HEK293 (cell line): ENCODE data around the gene DNAI1.

Experiments used
- CTCF ChIA-PET: fragments of 350-600 bp; formaldehyde crosslinking; extraction: SDS; loops from one replicate; lab custom pipeline; 2021; ENCODE audit warnings: antibody characterized with exemption; lab: Yijun Ruan, JAX
- POLR2A ChIA-PET: fragments of 300-600 bp; formaldehyde crosslinking; extraction: SDS; loops from one replicate; lab custom pipeline; 2020; ENCODE audit warnings: antibody characterized with exemption, inconsistent platforms; lab: Yijun Ruan, JAX
- H3K27ac ChIP-seq: fragments of 200-500 bp; sonication (Bioruptor generic); 2 replicates; pipeline ENCODE4 v1.5.1; 2014; ENCODE audit warnings: low read depth, low read length, control low read depth, inconsistent platforms; ENCODE audit errors: extremely low read depth
- H3K36me3 ChIP-seq, 2 experiments: fragments of 200-500 bp in 1 of 2; sonication (Bioruptor generic) in 1 of 2; 1 replicate in 1 of 2; 2 replicates in 1 of 2; pipeline ENCODE4 v1.5.1; 2014 to 2017; ENCODE audit warnings: inconsistent platforms in 2 of 2, low read length in 2 of 2; ENCODE audit not compliant: control insufficient read depth in 2 of 2, insufficient read depth in 1 of 2
- H3K4me1 ChIP-seq: fragments of 200-500 bp; sonication (Bioruptor generic); 2 replicates; pipeline ENCODE4 v1.5.1; 2014; ENCODE audit warnings: mild to moderate bottlenecking, low read length, inconsistent platforms; ENCODE audit not compliant: control insufficient read depth, insufficient read depth
- H3K4me3 ChIP-seq: 2 replicates; pipeline ENCODE4 v1.5.1; 2011; ENCODE audit warnings: low read depth, mild to moderate bottlenecking, control low read depth, low read length, moderate library complexity
- H3K9me3 ChIP-seq: fragments of 200-500 bp; sonication (Bioruptor generic); 2 replicates; pipeline ENCODE4 v1.5.1; 2014; ENCODE audit warnings: low read depth, low read length, inconsistent platforms; ENCODE audit not compliant: control insufficient read depth, insufficient read depth
- GLI2 ChIP-seq: fragments of 450-650 bp; formaldehyde crosslinking; IDR thresholded peaks from 2 replicates; pipeline ENCODE4; 2017; ENCODE audit warnings: missing biosample characterization, missing genetic modification characterization, low read depth, borderline replicate concordance
- SCRT2 ChIP-seq: fragments of 450-650 bp; formaldehyde crosslinking; IDR thresholded peaks from 2 replicates; pipeline ENCODE4 v1.5.1; 2016; ENCODE audit warnings: missing biosample characterization, missing genetic modification characterization
- SETDB1 ChIP-seq: IDR thresholded peaks from one replicate; pipeline ENCODE4 v1.6.1; 2017; ENCODE audit warnings: mild to moderate bottlenecking, low read length, moderate library complexity, mixed read lengths; ENCODE audit not compliant: insufficient read length
- SP2 ChIP-seq: fragments of 450-650 bp; formaldehyde crosslinking; IDR thresholded peaks from 2 replicates; pipeline ENCODE4 v1.5.1; 2016; ENCODE audit warnings: missing biosample characterization, missing genetic modification characterization
- ZBTB20 ChIP-seq: fragments of 450-650 bp; formaldehyde crosslinking; IDR thresholded peaks from 2 replicates; pipeline ENCODE4 v1.5.1; 2016; ENCODE audit warnings: missing biosample characterization, missing genetic modification characterization
- ZEB2 ChIP-seq: fragments of 450-650 bp; formaldehyde crosslinking; IDR thresholded peaks from 2 replicates; pipeline ENCODE4 v1.5.1; 2016; ENCODE audit warnings: missing biosample characterization, missing genetic modification characterization
- ZFHX2 ChIP-seq: fragments of 450-650 bp; formaldehyde crosslinking; conservative IDR thresholded peaks from 2 replicates; pipeline ENCODE4 v1.5.1; 2016; ENCODE audit warnings: missing biosample characterization, missing genetic modification characterization
- ZFP37 ChIP-seq: fragments of 450-650 bp; formaldehyde crosslinking; IDR thresholded peaks from 2 replicates; pipeline ENCODE4 v1.5.1; 2016; ENCODE audit warnings: missing biosample characterization, missing genetic modification characterization
- ZNF121 ChIP-seq: fragments of 450-650 bp; formaldehyde crosslinking; IDR thresholded peaks from 2 replicates; pipeline ENCODE4 v1.5.1; 2016; ENCODE audit warnings: missing biosample characterization, missing genetic modification characterization
- ZNF138 ChIP-seq: fragments of 450-650 bp; formaldehyde crosslinking; IDR thresholded peaks from 2 replicates; pipeline ENCODE4 v1.5.1; 2016; ENCODE audit warnings: missing biosample characterization, missing genetic modification characterization, borderline replicate concordance
- ZNF211 ChIP-seq: fragments of 450-650 bp; formaldehyde crosslinking; IDR thresholded peaks from 2 replicates; pipeline ENCODE4 v1.5.1; 2016; ENCODE audit warnings: low read depth, missing biosample characterization, missing genetic modification characterization
- ZNF239 ChIP-seq: fragments of 450-650 bp; formaldehyde crosslinking; IDR thresholded peaks from 2 replicates; pipeline ENCODE4 v1.5.1; 2016; ENCODE audit warnings: missing biosample characterization, missing genetic modification characterization
- ZNF274 ChIP-seq, 2 experiments: fragments of 200-500 bp in 1 of 2; fragments of 450-650 bp in 1 of 2; sonication (Bioruptor generic) in 1 of 2; formaldehyde crosslinking in 1 of 2; IDR thresholded peaks; 2 replicates each; pipeline versions ENCODE4 v1.5.1 to v1.6.1; 2014 to 2016; ENCODE audit warnings: borderline replicate concordance in 1 of 2, inconsistent platforms in 1 of 2, low read length in 1 of 2, missing biosample characterization in 1 of 2, missing genetic modification characterization in 1 of 2
- ZNF324 ChIP-seq: fragments of 450-650 bp; formaldehyde crosslinking; IDR thresholded peaks from 2 replicates; pipeline ENCODE4 v1.5.1; 2016; ENCODE audit warnings: missing biosample characterization, missing genetic modification characterization
- ZNF350 ChIP-seq: fragments of 450-650 bp; formaldehyde crosslinking; IDR thresholded peaks from 2 replicates; pipeline ENCODE4 v1.5.0; 2017; ENCODE audit warnings: missing biosample characterization, mild to moderate bottlenecking, missing genetic modification characterization
- ZNF600 ChIP-seq: fragments of 450-650 bp; formaldehyde crosslinking; IDR thresholded peaks from 2 replicates; pipeline ENCODE4 v1.5.1; 2016; ENCODE audit warnings: missing biosample characterization, missing genetic modification characterization
- ZNF664 ChIP-seq: fragments of 450-650 bp; formaldehyde crosslinking; IDR thresholded peaks from 2 replicates; pipeline ENCODE4 v1.5.1; 2016; ENCODE audit warnings: missing biosample characterization, missing genetic modification characterization
- ZNF701 ChIP-seq: fragments of 450-650 bp; formaldehyde crosslinking; IDR thresholded peaks from 2 replicates; pipeline ENCODE4 v1.5.1; 2016; ENCODE audit warnings: missing biosample characterization, missing genetic modification characterization
- ZNF747 ChIP-seq: fragments of 450-650 bp; formaldehyde crosslinking; IDR thresholded peaks from 2 replicates; pipeline ENCODE4 v1.5.1; 2016; ENCODE audit warnings: missing biosample characterization, missing genetic modification characterization
- ZSCAN23 ChIP-seq: fragments of 450-650 bp; formaldehyde crosslinking; IDR thresholded peaks from 2 replicates; pipeline ENCODE4 v1.5.1; 2016; ENCODE audit warnings: missing biosample characterization, missing genetic modification characterization
- ZSCAN30 ChIP-seq: fragments of 450-650 bp; IDR thresholded peaks from 2 replicates; pipeline ENCODE4 v1.5.1; 2018; ENCODE audit warnings: missing biosample characterization, mild to moderate bottlenecking, missing genetic modification characterization, moderate library complexity
- TF ChIP-seq, protein P1 (sequence below): fragments of 450-650 bp; formaldehyde crosslinking; IDR thresholded peaks from 2 replicates; pipeline ENCODE4 v1.5.1; 2017; ENCODE audit warnings: missing biosample characterization, mild to moderate bottlenecking, missing genetic modification characterization, moderate library complexity
- TF ChIP-seq, protein P2 (sequence below): fragments of 450-650 bp; formaldehyde crosslinking; IDR thresholded peaks from 2 replicates; pipeline ENCODE4 v1.5.1; 2017; ENCODE audit warnings: missing biosample characterization, missing genetic modification characterization
- TF ChIP-seq, protein P3 (sequence below): fragments of 450-650 bp; formaldehyde crosslinking; IDR thresholded peaks from 2 replicates; pipeline ENCODE4 v1.5.1; 2016; ENCODE audit warnings: missing biosample characterization, missing genetic modification characterization, low read depth
- TF ChIP-seq, protein P4 (sequence below): fragments of 450-650 bp; formaldehyde crosslinking; IDR thresholded peaks from 2 replicates; pipeline ENCODE4 v1.5.1; 2016; ENCODE audit warnings: missing biosample characterization, missing genetic modification characterization
- TF ChIP-seq, protein P5 (sequence below): fragments of 450-650 bp; formaldehyde crosslinking; IDR thresholded peaks from 2 replicates; pipeline ENCODE4 v1.5.1; 2017; ENCODE audit warnings: missing biosample characterization, missing genetic modification characterization
- TF ChIP-seq, protein P6 (sequence below): fragments of 450-650 bp; IDR thresholded peaks from 2 replicates; pipeline ENCODE4 v1.5.1; 2018; ENCODE audit warnings: missing biosample characterization, missing genetic modification characterization

Gene DNAI1

DNA sequence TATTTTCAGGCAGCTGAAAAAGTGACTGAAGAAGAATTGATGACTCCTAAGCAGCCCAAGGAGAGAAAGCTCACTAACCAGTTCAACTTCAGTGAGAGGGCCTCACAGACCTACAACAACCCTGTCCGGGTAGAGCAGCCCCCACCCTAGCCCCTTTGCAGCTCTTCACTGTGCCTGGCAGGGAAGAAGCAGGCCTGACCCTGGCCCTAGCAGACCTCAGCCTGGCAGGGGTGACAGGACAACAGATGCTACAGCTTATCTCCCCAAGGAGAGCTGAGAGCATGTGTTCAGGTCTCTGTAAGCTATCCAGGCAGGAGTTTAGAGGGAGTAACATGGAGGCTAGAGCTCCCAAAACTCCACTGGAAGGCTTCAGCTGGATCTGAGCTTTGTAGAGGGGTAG, 31.8 kb downstream of the DNAI1 start:
- ChIA-PET POLR2A (no interaction called here), CTCF (interaction anchor here (0.7 to 2.0 kb wide), 7 partner anchors 10 to 102 kb away, joined by 3 to 10 read pairs (median 4); no protein-coding TSS in a partner anchor)
- Histone ChIP-seq H3K4me3 (no peak overlapping the region), H3K4me1 (no peaks in the 10 kb centered on the region), H3K36me3 (no peaks in the 10 kb centered on the region), H3K9me3 (no peaks in the 10 kb centered on the region), H3K27ac (no peak overlapping the region)
- TF ChIP-seq SP2 (tag by site-specific recombination) (no peak), ZFHX2 (tag by site-specific recombination) (no peak), ZNF600 (tag by site-specific recombination) (no peak), SETDB1 (no peak), ZNF274 (IDR thresholded peaks at IDR 0.05; ENCODE audit: low read length) (no peak), ZNF274 (tag by site-specific recombination; IDR thresholded peaks at IDR 0.05; ENCODE audit: borderline replicate concordance) (no peak), ZNF324 (tag by site-specific recombination) (no peak), GLI2 (tag by site-specific recombination) (no peak), ZEB2 (tag by site-specific recombination) (no peak), ZBTB20 (tag by site-specific recombination) (no peak), ZNF701 (no peak)
- TF ChIP-seq, protein P1, sequence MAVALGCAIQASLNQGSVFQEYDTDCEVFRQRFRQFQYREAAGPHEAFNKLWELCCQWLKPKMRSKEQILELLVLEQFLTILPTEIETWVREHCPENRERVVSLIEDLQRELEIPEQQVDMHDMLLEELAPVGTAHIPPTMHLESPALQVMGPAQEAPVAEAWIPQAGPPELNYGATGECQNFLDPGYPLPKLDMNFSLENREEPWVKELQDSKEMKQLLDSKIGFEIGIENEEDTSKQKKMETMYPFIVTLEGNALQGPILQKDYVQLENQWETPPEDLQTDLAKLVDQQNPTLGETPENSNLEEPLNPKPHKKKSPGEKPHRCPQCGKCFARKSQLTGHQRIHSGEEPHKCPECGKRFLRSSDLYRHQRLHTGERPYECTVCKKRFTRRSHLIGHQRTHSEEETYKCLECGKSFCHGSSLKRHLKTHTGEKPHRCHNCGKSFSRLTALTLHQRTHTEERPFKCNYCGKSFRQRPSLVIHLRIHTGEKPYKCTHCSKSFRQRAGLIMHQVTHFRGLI: no peak
- TF ChIP-seq, protein P2, sequence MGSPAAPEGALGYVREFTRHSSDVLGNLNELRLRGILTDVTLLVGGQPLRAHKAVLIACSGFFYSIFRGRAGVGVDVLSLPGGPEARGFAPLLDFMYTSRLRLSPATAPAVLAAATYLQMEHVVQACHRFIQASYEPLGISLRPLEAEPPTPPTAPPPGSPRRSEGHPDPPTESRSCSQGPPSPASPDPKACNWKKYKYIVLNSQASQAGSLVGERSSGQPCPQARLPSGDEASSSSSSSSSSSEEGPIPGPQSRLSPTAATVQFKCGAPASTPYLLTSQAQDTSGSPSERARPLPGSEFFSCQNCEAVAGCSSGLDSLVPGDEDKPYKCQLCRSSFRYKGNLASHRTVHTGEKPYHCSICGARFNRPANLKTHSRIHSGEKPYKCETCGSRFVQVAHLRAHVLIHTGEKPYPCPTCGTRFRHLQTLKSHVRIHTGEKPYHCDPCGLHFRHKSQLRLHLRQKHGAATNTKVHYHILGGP (tag by site-specific recombination): no peak
- TF ChIP-seq, protein P3, sequence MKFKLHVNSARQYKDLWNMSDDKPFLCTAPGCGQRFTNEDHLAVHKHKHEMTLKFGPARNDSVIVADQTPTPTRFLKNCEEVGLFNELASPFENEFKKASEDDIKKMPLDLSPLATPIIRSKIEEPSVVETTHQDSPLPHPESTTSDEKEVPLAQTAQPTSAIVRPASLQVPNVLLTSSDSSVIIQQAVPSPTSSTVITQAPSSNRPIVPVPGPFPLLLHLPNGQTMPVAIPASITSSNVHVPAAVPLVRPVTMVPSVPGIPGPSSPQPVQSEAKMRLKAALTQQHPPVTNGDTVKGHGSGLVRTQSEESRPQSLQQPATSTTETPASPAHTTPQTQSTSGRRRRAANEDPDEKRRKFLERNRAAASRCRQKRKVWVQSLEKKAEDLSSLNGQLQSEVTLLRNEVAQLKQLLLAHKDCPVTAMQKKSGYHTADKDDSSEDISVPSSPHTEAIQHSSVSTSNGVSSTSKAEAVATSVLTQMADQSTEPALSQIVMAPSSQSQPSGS: no peak

DNA sequence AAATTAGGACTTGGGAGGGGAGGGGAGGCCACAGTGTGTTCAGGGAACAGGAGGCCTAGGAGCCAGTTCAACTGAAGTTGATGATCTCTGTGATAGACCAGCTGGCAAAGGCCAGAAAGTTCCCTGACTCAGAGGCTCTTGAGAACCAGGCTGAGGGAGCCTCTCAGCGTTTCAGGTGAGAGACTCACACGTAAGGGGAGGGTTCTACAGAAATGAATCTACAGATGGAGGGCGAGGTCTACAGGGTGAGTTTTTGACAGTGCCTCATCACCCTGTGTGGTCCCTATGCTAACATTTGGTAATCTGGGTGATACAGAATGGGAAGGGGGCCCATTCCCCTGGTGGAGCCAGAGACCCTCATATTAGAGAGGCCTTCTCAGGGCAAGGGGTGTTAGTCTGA, 32.2 kb downstream of the DNAI1 start:
- H3K36me3 ChIP-seq: no peaks in the 10 kb centered on the region
- TF ChIP-seq ZSCAN23 (tag by site-specific recombination) (no peak), ZFP37 (tag by site-specific recombination) (no peak), ZNF664 (tag by site-specific recombination) (no peak), ZEB2 (tag by site-specific recombination) (no peak), ZSCAN30 (tag by site-specific recombination) (no peak), ZNF350 (tag by site-specific recombination) (no peak), ZNF211 (tag by site-specific recombination) (no peak), SCRT2 (tag by site-specific recombination) (no peak), ZNF239 (no peak), ZNF121 (tag by site-specific recombination) (no peak), ZNF747 (tag by site-specific recombination) (no peak), ZNF138 (tag by site-specific recombination) (no peak)
- TF ChIP-seq, protein P4, sequence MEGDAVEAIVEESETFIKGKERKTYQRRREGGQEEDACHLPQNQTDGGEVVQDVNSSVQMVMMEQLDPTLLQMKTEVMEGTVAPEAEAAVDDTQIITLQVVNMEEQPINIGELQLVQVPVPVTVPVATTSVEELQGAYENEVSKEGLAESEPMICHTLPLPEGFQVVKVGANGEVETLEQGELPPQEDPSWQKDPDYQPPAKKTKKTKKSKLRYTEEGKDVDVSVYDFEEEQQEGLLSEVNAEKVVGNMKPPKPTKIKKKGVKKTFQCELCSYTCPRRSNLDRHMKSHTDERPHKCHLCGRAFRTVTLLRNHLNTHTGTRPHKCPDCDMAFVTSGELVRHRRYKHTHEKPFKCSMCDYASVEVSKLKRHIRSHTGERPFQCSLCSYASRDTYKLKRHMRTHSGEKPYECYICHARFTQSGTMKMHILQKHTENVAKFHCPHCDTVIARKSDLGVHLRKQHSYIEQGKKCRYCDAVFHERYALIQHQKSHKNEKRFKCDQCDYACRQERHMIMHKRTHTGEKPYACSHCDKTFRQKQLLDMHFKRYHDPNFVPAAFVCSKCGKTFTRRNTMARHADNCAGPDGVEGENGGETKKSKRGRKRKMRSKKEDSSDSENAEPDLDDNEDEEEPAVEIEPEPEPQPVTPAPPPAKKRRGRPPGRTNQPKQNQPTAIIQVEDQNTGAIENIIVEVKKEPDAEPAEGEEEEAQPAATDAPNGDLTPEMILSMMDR (tag by site-specific recombination): no peak
- TF ChIP-seq, protein P5, sequence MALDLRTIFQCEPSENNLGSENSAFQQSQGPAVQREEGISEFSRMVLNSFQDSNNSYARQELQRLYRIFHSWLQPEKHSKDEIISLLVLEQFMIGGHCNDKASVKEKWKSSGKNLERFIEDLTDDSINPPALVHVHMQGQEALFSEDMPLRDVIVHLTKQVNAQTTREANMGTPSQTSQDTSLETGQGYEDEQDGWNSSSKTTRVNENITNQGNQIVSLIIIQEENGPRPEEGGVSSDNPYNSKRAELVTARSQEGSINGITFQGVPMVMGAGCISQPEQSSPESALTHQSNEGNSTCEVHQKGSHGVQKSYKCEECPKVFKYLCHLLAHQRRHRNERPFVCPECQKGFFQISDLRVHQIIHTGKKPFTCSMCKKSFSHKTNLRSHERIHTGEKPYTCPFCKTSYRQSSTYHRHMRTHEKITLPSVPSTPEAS: no peak
- TF ChIP-seq, protein P6, sequence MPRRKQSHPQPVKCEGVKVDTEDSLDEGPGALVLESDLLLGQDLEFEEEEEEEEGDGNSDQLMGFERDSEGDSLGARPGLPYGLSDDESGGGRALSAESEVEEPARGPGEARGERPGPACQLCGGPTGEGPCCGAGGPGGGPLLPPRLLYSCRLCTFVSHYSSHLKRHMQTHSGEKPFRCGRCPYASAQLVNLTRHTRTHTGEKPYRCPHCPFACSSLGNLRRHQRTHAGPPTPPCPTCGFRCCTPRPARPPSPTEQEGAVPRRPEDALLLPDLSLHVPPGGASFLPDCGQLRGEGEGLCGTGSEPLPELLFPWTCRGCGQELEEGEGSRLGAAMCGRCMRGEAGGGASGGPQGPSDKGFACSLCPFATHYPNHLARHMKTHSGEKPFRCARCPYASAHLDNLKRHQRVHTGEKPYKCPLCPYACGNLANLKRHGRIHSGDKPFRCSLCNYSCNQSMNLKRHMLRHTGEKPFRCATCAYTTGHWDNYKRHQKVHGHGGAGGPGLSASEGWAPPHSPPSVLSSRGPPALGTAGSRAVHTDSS: no peak
- ChIA-PET POLR2A (no interaction called here), CTCF (interaction anchor here (0.7 to 2.7 kb wide), 8 partner anchors 9 to 101 kb away, joined by 3 to 18 read pairs (median 4); no protein-coding TSS in a partner anchor)
- H3K9me3 ChIP-seq: no peaks in the 10 kb centered on the region
- no peak overlapping the region for H3K4me3 ChIP-seq
- H3K4me1 ChIP-seq: no peaks in the 10 kb centered on the region
- no peak overlapping the region for H3K27ac ChIP-seq
